Loucy (cell line): ENCODE results near the gene IL10RA.
A peak's percentile ranks its signal among the peaks of the same experiment; 100 is the strongest.
"Not testable (repeated sequence)": the region's sequence is repeated elsewhere in the genome, so short reads cannot be mapped to it uniquely, and the experiment has no call there.

ENCODE experiments used
- H2AFZ ChIP-seq: fragments of 200-600 bp; sonication (generic); 2 replicates; pipeline ENCODE4 v1.6.0; 2016; ENCODE audit warnings: antibody characterized with exemption, mild to moderate bottlenecking, low read length, moderate library complexity
- H3F3A ChIP-seq: fragments of 200-600 bp; 2 replicates; pipeline ENCODE4 v1.6.0; 2016; ENCODE audit warnings: antibody characterized with exemption, low read depth, mild to moderate bottlenecking
- H3K27me3 ChIP-seq: fragments of 200-600 bp; sonication (generic); 2 replicates; pipeline ENCODE4 v1.6.1; 2014; ENCODE audit warnings: low read length, mild to moderate bottlenecking; ENCODE audit not compliant: insufficient read depth, poor library complexity, severe bottlenecking
- H3K36me3 ChIP-seq: fragments of 200-600 bp; sonication (generic); 2 replicates; pipeline ENCODE4 v1.6.1; 2016; ENCODE audit warnings: low read length; ENCODE audit not compliant: insufficient read depth
- H3K4me1 ChIP-seq: fragments of 200-600 bp; sonication (generic); 2 replicates; pipeline ENCODE4 v1.5.1; 2014; ENCODE audit warnings: low read length, mild to moderate bottlenecking; ENCODE audit not compliant: insufficient read depth, poor library complexity, severe bottlenecking
- H3K4me2 ChIP-seq: fragments of 200-600 bp; sonication (generic); 2 replicates; pipeline ENCODE4 v1.6.0; 2014; ENCODE audit warnings: antibody characterized with exemption, low read length, low read depth, mild to moderate bottlenecking; ENCODE audit not compliant: poor library complexity, severe bottlenecking
- H3K4me3 ChIP-seq: fragments of 200-600 bp; sonication (generic); 2 replicates; pipeline ENCODE4 v1.5.1; 2014; ENCODE audit warnings: low read length, mild to moderate bottlenecking, mixed read lengths; ENCODE audit not compliant: poor library complexity, severe bottlenecking
- H3K79me2 ChIP-seq: fragments of 200-600 bp; sonication (generic); 2 replicates; pipeline ENCODE4 v1.6.1; 2014; ENCODE audit warnings: low read length; ENCODE audit not compliant: insufficient read depth
- H3K9ac ChIP-seq: fragments of 200-600 bp; sonication (generic); 2 replicates; pipeline ENCODE4 v1.6.0; 2014; ENCODE audit warnings: mild to moderate bottlenecking, low read depth, low read length, moderate library complexity; ENCODE audit not compliant: poor library complexity, severe bottlenecking
- H3K9me2 ChIP-seq: fragments of 200-600 bp; sonication (generic); replicated peaks from 2 replicates; pipeline ENCODE4 v1.6.1; 2016; ENCODE audit warnings: low read depth, low read length, mixed read lengths
- H3K9me3 ChIP-seq: fragments of 200-600 bp; sonication (generic); 2 replicates; pipeline ENCODE4 v1.6.1; 2014; ENCODE audit warnings: mild to moderate bottlenecking, antibody characterized with exemption, low read length, low read depth; ENCODE audit not compliant: insufficient read depth
- H4K20me1 ChIP-seq: fragments of 200-600 bp; sonication (generic); 2 replicates; pipeline ENCODE4 v1.6.0; 2014; ENCODE audit warnings: antibody characterized with exemption, low read length, mild to moderate bottlenecking; ENCODE audit not compliant: insufficient read depth, poor library complexity, severe bottlenecking
- CTCF ChIP-seq: fragments of 200-600 bp; sonication (generic); conservative IDR thresholded peaks from 2 replicates; pipeline ENCODE4 v1.5.1; 2014; ENCODE audit warnings: mild to moderate bottlenecking, antibody characterized with exemption, low read length
- EZH2phosphoT487 ChIP-seq: fragments of 200-600 bp; IDR thresholded peaks from 2 replicates; pipeline ENCODE4 v1.6.1; 2018; ENCODE audit warnings: antibody characterized with exemption, mild to moderate bottlenecking, moderate library complexity, borderline replicate concordance

IL10RA gene

DNA sequence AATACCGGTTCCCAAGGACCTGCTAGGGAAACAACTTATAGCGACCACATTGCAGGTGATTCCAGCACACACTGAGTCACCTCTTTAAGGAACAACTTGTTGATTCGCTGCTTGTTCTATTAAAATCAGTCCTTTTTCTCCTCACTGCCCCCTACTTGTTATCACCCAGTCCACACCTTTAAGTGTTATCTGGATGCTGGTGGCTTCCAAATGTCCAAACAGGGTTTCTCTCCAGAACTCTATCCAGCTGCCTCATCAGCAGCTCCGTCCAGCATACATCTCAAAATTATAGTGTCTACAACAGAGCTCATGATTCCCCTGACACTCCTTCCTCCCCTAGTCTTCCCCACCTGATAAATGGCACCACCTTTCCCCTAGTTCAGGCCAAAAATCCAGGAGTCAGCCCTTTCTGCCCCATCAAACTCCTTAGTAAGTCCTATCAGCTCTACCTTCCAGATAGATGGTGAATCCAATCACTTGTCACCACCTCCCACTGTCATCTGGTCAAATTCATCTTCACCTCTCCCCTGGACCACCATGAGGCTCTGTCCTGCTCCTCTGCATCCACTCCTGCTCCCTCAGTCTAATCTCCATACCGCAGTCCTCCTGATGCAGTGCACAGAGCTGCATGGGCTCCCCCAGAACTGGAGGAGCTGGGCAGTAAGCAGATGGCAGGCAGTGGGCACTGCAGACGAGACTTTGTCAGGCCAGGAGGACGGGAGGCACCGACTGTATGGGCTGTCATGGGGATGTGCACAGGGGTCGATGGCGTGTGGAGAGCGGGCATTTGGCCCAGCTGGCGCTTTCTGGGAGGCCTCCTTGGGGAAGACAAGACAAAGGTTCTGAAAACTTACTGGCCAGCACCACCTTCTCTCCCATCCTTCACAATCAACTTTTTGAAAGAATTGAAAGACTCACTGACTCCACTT lies 19.3 kb downstream of the IL10RA start:
- no peaks in the 10 kb centered on the region for H4K20me1 ChIP-seq
- H3K4me2 ChIP-seq, result no peak overlapping the region
- no peak overlapping the region for H3K9ac ChIP-seq
- H3K27me3 ChIP-seq, result no peaks in the 10 kb centered on the region
- no peaks in the 10 kb centered on the region for H3F3A ChIP-seq
- peaks cover 26% of the 10 kb centered on the region for H3K4me1 ChIP-seq
- TF ChIP-seq EZH2phosphoT487 (no peak), CTCF (peak; percentile 29)
- H3K79me2 ChIP-seq, result no peaks in the 10 kb centered on the region
- H3K36me3 ChIP-seq, result no peaks in the 10 kb centered on the region
- no peaks in the 10 kb centered on the region for H3K9me2 ChIP-seq
- H3K4me3 ChIP-seq, result no peak overlapping the region
- no peaks in the 10 kb centered on the region for H3K9me3 ChIP-seq
- H2AFZ ChIP-seq, result no peak overlapping the region

- H3K9ac ChIP-seq, result no peak overlapping the region
- H3K4me2 ChIP-seq, result no peak overlapping the region
Measured at GRCh38 chr11:118006153-118006534, 19.9 kb downstream of the IL10RA start.

GRCh38 chr11:118007040-118007439 lies 20.8 kb downstream of the IL10RA start:
- Histone ChIP-seq H3F3A (no peaks in the 10 kb centered on the region), H3K4me3 (no peak overlapping the region), H3K79me2 (no peaks in the 10 kb centered on the region), H3K4me1 (peaks cover 21% of the 10 kb centered on the region), H3K9me2 (no peaks in the 10 kb centered on the region), H3K9me3 (no peaks in the 10 kb centered on the region), H2AFZ (no peak overlapping the region), H3K9ac (no peak overlapping the region), H3K27me3 (no peaks in the 10 kb centered on the region), H3K4me2 (no peak overlapping the region), H3K36me3 (no peaks in the 10 kb centered on the region), H4K20me1 (no peaks in the 10 kb centered on the region)
- no peak for TF ChIP-seq CTCF
- no peak for TF ChIP-seq EZH2phosphoT487

More at GRCh38 chr11:118006153-118006534, 19.9 kb downstream of the IL10RA start:
- H3K9me3 ChIP-seq, result no peaks in the 10 kb centered on the region
- H3K36me3 ChIP-seq, result no peaks in the 10 kb centered on the region
- TF ChIP-seq CTCF, result no peak
- no peak for TF ChIP-seq EZH2phosphoT487
- H3K4me1 ChIP-seq, result peaks cover 26% of the 10 kb centered on the region
- no peak overlapping the region for H3K4me3 ChIP-seq
- H3F3A ChIP-seq, result no peaks in the 10 kb centered on the region
- no peaks in the 10 kb centered on the region for H4K20me1 ChIP-seq
- H3K79me2 ChIP-seq, result no peaks in the 10 kb centered on the region
- no peaks in the 10 kb centered on the region for H3K27me3 ChIP-seq
- no peaks in the 10 kb centered on the region for H3K9me2 ChIP-seq
- H2AFZ ChIP-seq, result no peak overlapping the region

GRCh38 chr11:118007563-118008270 lies 21.5 kb downstream of the IL10RA start:
- not testable (repeated sequence) for H3K4me3 ChIP-seq, H3K9me3 ChIP-seq, H3K9ac ChIP-seq, H3F3A ChIP-seq, H3K4me2 ChIP-seq, H3K27me3 ChIP-seq, H4K20me1 ChIP-seq, H2AFZ ChIP-seq, H3K36me3 ChIP-seq, H3K9me2 ChIP-seq, H3K79me2 ChIP-seq
- H3K4me1 ChIP-seq, result peaks cover 15% of the 10 kb centered on the region
